Stimulated activated CD4-positive, alpha-beta T cell treated with anti-CD3 and anti-CD28 coated beads, Interleukin-12 subunit alpha, Interleukin-12 subunit beta, amount 100 ng/mL, for 24 hours (primary cell): ENCODE measurements around the gene FXYD3.

ENCODE experiments used
- DNase-seq, 2 experiments: peaks; one replicate each; pipeline ENCODE4 v3.0.0-alpha.2; 2020; ENCODE audit warnings: low read depth in 2 of 2

Gene FXYD3

GRCh38 chr19:35106291-35106583, 9.4 kb upstream of the FXYD3 start:
- DNase-seq: no peak

DNA sequence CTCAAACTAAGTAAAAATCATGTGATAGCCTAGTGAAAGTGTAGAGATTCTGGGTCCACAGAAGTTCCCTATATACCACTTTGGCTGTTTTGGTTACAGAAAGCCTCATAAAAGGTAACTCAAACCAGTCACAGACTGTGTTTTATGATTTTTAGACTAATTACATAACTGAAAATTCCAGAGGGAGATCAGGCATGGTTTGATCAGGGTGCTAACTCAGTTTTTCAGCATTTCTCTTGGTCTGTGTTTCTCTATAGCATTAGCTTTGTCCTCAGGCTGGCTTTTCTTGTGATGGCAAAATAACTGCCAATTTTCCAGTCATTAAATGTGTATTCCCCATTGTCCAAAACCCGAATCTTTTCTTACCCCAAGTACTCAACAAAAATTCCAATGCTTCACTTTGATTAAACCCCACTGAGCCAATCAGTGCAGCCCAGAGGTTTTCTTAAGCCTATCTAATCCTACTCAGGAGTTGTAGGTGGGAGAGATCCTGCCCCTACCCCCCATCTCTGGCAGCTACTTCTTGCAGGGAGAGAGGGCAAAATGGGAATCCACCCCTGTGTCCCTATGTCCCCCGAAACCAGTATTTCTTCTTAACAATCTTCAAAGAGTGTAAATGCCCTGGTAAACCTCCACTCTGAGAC, 8.6 kb upstream of the FXYD3 start:
- DNase-seq: no peak

DNA sequence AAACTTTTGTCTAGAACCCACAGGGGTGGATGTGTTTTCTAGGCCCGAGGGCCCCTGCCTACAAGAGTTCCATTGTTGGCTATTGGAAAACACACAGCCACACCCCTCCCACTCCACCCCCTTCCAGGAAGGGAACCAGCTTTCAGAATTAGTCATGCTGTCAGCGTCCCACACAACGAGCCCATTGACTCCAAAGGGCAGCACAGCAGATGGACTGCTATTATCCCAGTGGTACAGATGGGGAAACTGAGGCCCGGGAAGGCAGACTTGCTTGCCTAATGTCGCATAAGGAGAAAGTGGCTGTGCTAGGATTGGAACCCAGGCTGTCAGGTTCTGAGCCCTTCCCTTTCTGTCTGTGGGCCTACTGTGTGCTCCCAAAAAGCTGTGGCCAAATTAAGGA, 8.1 kb upstream of the FXYD3 start:
- DNase-seq: no peak

DNA sequence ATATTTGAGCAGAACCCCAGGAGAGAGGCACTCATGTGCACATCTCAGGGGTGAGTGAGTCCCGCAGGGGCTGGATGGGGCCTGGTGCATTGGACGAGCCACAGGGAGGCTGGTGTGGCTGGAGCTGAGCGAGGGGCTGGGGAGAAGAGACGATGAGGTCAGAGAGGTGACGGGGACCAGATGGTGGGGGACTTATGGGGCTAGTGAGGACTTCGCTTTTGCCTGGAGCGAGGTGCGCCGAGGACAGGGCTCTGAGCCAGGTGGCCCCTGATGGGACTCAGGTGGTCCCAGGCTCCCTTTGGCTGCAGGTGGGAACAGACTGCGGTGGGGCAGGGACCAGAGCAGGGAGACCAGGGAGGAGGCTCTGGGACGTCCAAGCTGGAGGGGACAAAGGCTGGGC, 6.9 kb upstream of the FXYD3 start:
- DNase-seq: no peak

- no peak for DNase-seq
Measured at GRCh38 chr19:35109395-35110112, 6.1 kb upstream of the FXYD3 start.

- no peak for DNase-seq
Measured at GRCh38 chr19:35110974-35111373, 4.6 kb upstream of the FXYD3 start.

DNA sequence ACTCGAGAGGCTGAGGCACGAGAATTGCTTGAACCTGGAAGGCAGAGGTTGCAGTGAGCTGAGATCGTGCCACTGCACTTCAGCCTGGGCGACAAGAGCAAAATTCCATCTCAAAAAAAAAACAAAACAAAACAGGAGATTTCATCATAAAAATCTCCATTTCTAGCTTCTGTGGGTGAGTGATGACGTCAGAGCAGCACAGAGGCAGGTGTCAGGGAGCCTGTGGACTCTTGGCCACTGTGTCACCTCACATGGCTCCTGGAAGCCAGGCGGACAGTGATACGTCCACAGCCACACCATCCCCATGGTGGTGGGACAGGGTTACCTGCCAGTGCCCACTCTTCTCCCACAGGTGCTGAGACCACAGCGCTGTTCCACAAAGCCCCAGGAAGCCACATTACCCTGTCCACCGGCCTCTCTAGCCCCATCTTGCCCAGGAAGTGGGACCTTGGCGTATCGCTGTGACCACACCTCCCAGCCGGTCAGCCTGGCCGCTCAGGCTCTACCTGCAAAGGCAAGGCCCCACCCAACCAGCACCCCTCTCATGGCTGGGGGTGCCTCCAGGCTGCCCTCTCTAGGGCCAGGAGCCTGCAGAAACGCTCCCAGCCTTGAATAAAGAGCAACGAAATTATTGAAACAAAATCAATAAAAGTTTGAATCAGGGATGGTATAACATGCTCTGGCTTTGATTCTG, 2.5 kb upstream of the FXYD3 start:
- no peak for DNase-seq

DNA sequence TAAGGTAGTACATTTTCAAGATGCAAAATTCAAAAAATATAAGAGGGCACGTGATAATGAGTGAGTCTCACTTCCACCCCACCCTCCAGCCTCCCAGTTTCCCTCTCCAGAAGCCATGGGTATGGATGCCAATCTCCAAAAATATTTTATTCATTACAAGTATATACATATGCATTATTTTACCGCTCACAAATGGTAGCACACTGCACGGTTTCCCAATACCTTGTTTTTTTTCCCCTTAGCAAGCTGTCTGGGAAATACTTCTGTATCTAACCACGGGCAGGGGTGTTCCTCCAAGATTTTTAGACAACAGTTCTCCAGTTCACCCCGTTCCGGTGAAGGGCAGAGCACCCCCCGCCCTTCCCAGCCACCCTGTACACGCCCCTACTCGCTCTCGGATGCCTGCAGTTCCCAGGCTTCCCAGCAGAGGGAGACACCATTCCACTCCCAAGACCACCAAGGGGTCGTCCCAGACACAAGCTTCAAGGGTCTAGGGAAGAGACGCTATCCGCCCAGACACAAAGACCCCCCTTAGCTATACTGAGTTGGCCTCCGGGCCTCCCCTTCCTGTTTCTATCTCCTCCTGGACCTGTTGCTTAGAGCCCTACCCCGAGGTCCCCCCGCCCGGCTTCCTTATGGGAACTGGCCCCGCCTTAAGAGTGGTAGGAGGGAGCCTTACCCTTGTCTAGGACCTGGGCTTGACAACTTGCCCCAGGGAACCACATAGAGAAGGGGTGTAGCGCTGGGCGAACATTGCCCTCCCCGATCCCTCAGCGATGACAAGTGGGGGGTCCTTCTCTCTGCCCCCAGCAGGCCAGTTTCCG, 1.1 kb upstream of the FXYD3 start:
- peak; percentile 43 to 56 for DNase-seq

GRCh38 chr19:35116072-35116801, 614 bp downstream of the FXYD3 start:
- no peak for DNase-seq

DNA sequence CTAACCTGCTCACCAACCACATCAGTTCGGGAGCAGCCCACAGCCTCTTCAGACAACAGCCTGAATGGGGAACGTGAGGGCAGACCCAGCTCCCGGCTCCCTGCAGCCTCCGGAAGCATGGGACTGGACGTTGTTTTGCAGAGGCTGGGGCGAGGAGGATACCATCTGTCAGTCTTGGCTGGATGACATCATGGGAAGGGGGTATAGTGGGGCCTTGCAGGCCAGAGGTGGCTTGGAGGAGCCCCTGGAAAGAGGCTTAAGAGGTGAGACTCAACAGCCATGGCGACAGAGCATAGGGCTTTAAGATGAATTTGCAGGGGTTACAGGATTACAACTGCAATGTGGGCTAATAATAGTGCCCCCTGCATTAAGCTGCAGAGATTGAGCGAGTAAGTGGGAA, 1.5 kb downstream of the FXYD3 start:
- no peak for DNase-seq

DNA sequence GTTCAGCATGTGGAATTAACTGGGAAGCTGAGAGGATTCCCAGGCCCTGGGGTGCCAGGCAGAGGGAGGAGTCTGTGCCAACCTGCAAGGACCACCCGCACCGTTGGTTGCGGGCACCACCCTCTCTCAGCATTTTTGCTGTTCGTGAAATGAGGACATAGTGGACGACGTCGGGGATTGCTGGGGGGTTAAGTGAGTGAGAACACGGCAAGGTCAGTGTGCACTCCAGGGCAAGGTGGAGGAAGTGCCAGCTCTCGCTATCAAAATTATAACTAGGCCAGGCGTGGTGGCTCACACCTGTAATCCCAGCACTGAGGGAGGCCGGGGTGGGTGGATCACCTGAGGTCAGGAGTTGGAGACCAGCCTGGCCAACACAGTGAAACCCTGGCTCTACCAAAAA, 2.2 kb downstream of the FXYD3 start:
- no peak for DNase-seq

DNA sequence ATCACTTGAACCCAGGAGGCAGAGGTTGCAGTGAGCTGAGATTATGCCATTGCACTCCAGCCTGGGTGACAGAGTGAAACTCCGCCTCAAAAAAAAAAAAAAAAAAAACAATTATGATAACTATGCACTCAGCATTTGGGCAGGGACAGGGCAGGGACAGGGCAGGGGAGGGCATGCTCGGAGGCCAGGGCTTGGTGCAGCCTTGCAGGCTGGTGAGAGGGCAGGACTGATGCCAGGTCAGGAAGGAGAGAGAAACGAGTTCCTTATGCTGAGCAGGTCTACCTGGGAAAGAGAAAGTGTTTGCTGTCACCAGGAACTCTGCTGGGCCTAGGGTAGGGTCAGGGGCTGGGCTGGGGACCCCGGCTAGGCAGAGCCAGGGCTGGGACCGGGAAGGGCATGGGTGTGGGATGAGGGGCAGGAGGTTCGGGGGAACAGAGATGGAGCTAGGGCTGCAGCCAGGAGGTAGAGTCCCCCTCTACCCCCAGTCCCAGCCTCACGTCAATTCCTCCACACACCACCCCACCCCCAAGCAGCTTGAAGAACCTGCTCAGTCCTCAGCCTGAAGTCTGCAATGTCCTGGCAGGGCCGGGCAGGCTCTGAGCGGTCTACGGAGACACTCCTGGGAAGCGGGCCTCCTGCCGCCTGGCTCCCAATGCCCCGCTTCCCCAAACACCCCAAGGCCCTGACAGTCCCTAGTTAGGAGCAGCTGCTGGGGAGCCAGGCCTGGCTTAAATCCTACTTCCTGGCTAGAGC, 2.8 kb downstream of the FXYD3 start:
- DNase-seq: no peak

DNA sequence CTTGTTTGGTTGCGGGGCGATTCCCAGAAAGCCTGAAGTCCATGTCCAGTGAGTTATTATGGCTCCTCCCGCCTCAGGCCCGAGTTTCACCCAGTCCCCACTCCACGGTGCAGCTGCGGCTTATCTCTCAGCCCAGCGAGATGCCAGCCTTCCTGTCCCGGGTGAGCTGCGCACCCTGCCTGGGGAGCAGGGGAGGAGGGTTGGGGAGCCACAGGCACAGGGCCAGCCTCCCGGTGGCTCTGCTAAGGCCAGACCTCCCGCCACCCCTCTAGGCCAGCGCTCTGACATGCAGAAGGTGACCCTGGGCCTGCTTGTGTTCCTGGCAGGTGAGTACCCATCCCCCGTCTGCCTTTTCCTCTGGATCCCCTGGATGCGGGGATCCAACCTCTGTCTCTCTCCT, 3.5 kb downstream of the FXYD3 start:
- DNase-seq: no peak

DNA sequence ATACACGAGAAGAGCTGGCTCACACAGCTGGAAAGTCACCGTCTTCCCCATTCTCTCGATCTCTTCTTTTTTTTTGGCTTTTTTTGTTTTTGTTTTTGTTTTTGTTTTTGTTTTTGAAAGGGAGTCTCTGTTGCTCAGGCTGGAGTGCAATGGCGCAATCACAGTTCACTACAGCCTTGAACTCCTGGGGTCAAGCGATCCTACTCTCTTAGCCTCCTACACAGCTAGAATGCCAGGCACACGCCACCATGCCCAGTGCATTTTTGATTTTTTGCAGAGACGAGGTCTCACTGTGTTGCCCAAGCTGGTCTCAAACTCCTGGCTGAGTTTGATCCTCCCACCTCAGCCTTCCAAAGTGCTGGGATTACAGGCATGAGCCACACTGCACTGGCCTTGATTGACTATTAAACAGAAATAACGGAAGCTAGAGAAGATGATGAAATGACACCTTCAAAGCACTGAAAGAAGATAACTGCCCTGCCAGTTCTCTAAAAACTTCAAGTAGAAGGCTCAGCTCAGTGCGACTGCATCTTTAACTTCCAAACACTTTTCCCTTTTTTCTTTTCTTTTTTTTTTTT, 4.0 kb downstream of the FXYD3 start:
- no peak for DNase-seq

DNA sequence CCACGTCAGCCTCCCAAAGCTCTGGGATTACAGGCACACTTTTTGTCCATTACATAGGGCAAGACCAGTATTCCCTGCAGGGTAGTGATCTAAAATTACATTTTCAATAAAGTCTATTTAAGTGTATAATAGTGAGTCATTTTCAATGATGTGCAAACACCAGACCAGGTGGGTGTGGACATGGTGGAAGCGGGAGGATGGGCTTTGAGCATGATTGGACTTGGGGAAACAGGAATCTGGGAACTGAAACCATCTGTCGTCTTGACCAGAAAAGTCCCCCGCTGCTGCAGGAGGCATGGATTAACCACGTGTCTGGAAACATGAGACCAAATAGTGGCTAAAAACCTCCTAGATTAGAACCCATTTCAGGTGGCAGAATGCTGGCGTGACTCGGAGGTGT, 4.9 kb downstream of the FXYD3 start:
- DNase-seq: no peak

DNA sequence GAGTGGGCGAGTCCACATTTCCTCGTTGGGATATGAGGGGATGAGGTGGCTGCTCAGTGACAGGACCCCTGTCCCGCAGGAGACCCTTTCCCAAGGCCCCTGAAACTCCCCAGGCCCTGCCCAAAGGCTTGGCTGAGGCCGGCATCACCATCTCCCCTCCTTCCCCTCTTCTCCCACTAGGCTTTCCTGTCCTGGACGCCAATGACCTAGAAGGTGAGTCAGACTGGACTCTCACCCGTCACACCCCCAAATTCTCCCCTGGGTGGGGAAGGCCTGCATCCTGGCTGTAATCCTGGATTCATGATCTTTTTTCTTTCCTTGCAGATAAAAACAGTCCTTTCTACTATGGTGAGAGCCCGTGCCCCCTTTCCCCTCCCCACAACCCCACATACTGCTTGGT, 5.3 kb downstream of the FXYD3 start:
- no peak for DNase-seq

- DNase-seq: no peak
Measured at GRCh38 chr19:35122687-35123551, 7.3 kb downstream of the FXYD3 start.

GRCh38 chr19:35123573-35123972, 8.0 kb downstream of the FXYD3 start:
- DNase-seq: no peak
